ENCODE results near the gene RASSF5. TPM values are rescaled to one million over a fixed set of nuclear protein-coding genes. Genes with fewer than 3 reads are reported as not detected.

The RASSF5 gene
- total and polyA plus RNA-seq, 9 of the 15 experiments (the other 6 are each of a cell fraction or from before 2014, with no cell fraction given): 6.1 to 41.0 (median 25.2) TPM

GRCh38 chr1:206635080-206635977, 128.0 kb downstream of the RASSF5 start, which contains the start of gene DYRK3 (continued):
- TF ChIP-seq RNF2 (IDR thresholded peaks at IDR 0.05): peak; percentile 93
- peak; percentile 92 for TF ChIP-seq POLR2B (IDR thresholded peaks at IDR 0.05; ENCODE audit: low read depth, partially characterized antibody)
- TF ChIP-seq TCF7L2 (IDR thresholded peaks at IDR 0.05; ENCODE audit: low read depth, low read length): no peak
- TF ChIP-seq ZNF57 (CRISPR knock-in tag; IDR thresholded peaks at IDR 0.05): no peak; the same call in 1 of the 2 replicates
- no peak for TF ChIP-seq NFRKB (IDR thresholded peaks at IDR 0.05; ENCODE audit: low read depth)
- TF ChIP-seq ZKSCAN1 (IDR thresholded peaks at IDR 0.05; ENCODE audit: low read depth, low read length): peak; percentile 70; the same call in 1 of the 2 replicates
- no peak for TF ChIP-seq BDP1 (IDR thresholded peaks at IDR 0.05; ENCODE audit: insufficient read depth, insufficient read length)
- no peak for TF ChIP-seq NFXL1 (CRISPR knock-in tag; IDR thresholded peaks at IDR 0.05)
- peak; percentile 80 to 81; a peak in 2 of 4 replicates for TF ChIP-seq UBTF (IDR thresholded peaks at IDR 0.05; ENCODE audit: borderline replicate concordance in 1 of 2, low read depth in 2 of 2, low read length in 2 of 2)
- peak; percentile 97 for TF ChIP-seq FOXP1 (CRISPR knock-in tag; IDR thresholded peaks at IDR 0.05)
- peak; percentile 55; the same call in 1 of the 2 replicates for TF ChIP-seq NCOR1 (IDR thresholded peaks at IDR 0.05)
- TF ChIP-seq ZNF511 (CRISPR knock-in tag; IDR thresholded peaks at IDR 0.05): peak; percentile 78
- 0 out of 2 replicates have a peak, but pooled peaks have one; percentile 49 for TF ChIP-seq LEF1 (IDR thresholded peaks at IDR 0.05)
- TF ChIP-seq TRIM24 (IDR thresholded peaks at IDR 0.05): no peak
- no peak for TF ChIP-seq U2AF2 (optimal IDR thresholded peaks at IDR 0.05; ENCODE audit: low read depth, low read length)
- TF ChIP-seq TSHZ1 (CRISPR knock-in tag; IDR thresholded peaks at IDR 0.05): no peak
- no peak; the same call in 1 of the 2 replicates for TF ChIP-seq EP300 (IDR thresholded peaks at IDR 0.05; ENCODE audit: low read length)

All from K562 (cell line).